ENCODE measurements around the gene IPCEF1.

GRCh38 chr6:154297210-154297609, 59.4 kb downstream of the IPCEF1 start:
- no peak for TF ChIP-seq CTCF (IDR thresholded peaks at IDR 0.05; ENCODE audit: poor library complexity)
- TF ChIP-seq EZH2 (IDR thresholded peaks at IDR 0.05; ENCODE audit: borderline replicate concordance), result no peak
- TF ChIP-seq EZH2phosphoT487 (IDR thresholded peaks at IDR 0.05; ENCODE audit: low read depth, severe bottlenecking, unreplicated experiment), result no peak
